ENCODE data around the gene RIN1.

DNA sequence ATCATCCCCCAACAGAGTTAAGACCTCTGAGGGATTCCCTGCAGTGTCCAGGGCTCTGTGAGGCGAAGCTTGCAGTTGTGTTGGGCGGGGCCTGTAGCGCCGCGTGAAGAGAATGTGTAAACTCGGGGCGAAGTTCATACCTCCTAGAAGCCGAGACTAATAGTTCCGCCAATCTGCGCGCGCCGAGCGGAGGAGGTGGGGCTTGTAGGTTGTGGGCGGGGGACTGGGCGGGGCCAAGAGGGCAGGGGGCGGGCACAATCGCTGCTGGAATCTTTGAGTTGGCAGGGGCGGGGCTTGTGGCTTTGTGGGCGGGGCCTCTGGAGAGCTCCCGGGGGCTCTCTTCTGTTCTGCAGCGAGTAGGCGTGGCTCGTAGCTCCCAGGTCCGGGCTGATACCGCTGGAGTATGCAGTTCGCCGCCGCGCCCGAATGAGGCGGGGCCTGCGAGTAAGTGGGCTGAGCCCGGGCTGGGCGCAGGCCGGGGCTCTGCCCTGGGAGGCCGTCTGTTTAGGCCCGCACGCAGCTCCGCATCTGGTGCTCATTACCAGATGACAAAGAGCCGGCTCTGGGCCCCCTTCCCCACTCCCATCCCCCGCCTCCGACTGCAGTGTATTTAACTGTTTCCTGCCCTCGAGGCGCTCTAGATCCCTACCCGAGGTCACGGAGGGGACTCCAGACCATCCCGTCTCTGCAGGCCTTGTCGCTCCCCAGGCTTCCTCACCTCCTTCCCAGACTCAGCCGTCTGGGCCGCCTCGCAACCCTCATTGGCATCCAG, 23.5 kb downstream of the RIN1 start:
- no peak for TF ChIP-seq CTCF (IDR thresholded peaks at IDR 0.05)
- TF ChIP-seq EP300 (IDR thresholded peaks at IDR 0.05; ENCODE audit: low read depth), result no peak
- peak; percentile 19 for TF ChIP-seq POLR2A (IDR thresholded peaks at IDR 0.05)

Measured in transverse colon (tissue), 3 donors.